ENCODE results near the gene ERG.

- TF ChIP-seq, protein P1, sequence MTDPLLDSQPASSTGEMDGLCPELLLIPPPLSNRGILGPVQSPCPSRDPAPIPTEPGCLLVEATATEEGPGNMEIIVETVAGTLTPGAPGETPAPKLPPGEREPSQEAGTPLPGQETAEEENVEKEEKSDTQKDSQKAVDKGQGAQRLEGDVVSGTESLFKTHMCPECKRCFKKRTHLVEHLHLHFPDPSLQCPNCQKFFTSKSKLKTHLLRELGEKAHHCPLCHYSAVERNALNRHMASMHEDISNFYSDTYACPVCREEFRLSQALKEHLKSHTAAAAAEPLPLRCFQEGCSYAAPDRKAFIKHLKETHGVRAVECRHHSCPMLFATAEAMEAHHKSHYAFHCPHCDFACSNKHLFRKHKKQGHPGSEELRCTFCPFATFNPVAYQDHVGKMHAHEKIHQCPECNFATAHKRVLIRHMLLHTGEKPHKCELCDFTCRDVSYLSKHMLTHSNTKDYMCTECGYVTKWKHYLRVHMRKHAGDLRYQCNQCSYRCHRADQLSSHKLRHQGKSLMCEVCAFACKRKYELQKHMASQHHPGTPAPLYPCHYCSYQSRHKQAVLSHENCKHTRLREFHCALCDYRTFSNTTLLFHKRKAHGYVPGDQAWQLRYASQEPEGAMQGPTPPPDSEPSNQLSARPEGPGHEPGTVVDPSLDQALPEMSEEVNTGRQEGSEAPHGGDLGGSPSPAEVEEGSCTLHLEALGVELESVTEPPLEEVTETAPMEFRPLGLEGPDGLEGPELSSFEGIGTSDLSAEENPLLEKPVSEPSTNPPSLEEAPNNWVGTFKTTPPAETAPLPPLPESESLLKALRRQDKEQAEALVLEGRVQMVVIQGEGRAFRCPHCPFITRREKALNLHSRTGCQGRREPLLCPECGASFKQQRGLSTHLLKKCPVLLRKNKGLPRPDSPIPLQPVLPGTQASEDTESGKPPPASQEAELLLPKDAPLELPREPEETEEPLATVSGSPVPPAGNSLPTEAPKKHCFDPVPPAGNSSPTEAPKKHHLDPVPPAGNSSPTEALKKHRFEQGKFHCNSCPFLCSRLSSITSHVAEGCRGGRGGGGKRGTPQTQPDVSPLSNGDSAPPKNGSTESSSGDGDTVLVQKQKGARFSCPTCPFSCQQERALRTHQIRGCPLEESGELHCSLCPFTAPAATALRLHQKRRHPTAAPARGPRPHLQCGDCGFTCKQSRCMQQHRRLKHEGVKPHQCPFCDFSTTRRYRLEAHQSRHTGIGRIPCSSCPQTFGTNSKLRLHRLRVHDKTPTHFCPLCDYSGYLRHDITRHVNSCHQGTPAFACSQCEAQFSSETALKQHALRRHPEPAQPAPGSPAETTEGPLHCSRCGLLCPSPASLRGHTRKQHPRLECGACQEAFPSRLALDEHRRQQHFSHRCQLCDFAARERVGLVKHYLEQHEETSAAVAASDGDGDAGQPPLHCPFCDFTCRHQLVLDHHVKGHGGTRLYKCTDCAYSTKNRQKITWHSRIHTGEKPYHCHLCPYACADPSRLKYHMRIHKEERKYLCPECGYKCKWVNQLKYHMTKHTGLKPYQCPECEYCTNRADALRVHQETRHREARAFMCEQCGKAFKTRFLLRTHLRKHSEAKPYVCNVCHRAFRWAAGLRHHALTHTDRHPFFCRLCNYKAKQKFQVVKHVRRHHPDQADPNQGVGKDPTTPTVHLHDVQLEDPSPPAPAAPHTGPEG (CRISPR knock-in tag; IDR thresholded peaks at IDR 0.05): no peak
- TF ChIP-seq ZNF274 (CRISPR knock-in tag; IDR thresholded peaks at IDR 0.05): no peak
Observed at GRCh38 chr21:38355353-38355752, 142.9 kb downstream of the ERG start.

Measured in HepG2 (cell line).